ENCODE data around the gene ELFN1.

Gene ELFN1

DNA sequence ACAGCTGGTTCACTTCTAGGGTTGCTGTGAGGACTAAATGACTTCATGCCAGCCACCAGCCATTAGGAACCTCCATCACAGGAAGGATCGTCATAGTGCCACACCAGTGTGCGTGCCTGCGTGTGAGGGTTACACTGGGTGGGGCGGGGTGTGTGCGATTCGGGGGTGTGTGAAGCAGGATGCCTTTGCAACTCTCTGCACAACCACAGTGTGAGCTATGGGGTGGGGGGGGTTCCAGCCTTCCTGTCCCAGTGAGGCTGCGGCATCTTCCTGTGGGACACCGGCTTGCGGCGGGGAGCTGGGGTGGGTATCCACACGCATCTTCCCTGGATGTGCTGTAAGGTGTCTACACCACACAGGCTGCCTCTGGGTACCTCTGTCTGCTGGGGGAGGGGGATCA lies 6.9 kb upstream of the ELFN1 start:
- in situ Hi-C loops (cut with MboI; ENCODE audit: low sequenced_read_pairs): no loop called here

DNA sequence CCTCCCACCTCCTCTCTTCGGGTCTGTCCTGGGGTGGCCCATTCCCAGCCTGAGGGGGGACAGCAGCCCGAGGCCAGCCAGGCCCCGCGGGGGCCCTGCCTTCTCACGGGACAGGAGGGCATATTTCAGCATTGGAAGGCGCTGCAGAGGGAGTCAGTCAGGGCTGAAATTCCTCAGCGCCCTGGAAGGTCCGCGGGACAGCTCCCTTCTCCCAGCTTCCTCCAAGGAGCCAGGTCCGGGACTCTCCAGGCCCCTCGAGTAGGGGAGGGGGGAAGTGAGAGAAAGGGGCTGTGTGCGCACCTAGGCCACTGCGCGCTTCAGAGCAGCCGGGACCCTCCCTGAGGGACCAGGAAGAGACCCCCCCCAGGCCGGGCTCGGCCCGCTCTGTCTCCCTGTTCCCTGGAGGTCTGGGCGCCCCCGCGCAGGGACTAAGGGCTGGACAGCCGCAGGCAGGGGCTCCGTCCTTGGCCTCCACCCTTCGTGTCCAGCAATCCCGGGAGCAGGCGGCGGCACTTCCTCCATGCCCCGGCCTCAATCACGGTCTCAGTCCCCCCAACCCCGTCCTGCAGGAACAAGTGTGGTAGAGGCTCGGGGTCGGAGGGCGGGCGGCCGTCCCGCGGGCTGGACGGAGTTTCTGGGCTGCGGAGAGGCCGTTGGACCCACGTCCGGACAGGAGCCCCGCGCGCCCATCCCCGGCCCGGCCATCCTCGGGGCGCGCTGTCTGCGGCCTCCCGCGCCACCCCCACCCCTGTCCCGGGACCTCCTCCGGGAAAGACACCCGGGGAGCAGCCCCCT lies 6.0 kb upstream of the ELFN1 start:
- in situ Hi-C loops (cut with MboI; ENCODE audit: low sequenced_read_pairs): no loop called here

DNA sequence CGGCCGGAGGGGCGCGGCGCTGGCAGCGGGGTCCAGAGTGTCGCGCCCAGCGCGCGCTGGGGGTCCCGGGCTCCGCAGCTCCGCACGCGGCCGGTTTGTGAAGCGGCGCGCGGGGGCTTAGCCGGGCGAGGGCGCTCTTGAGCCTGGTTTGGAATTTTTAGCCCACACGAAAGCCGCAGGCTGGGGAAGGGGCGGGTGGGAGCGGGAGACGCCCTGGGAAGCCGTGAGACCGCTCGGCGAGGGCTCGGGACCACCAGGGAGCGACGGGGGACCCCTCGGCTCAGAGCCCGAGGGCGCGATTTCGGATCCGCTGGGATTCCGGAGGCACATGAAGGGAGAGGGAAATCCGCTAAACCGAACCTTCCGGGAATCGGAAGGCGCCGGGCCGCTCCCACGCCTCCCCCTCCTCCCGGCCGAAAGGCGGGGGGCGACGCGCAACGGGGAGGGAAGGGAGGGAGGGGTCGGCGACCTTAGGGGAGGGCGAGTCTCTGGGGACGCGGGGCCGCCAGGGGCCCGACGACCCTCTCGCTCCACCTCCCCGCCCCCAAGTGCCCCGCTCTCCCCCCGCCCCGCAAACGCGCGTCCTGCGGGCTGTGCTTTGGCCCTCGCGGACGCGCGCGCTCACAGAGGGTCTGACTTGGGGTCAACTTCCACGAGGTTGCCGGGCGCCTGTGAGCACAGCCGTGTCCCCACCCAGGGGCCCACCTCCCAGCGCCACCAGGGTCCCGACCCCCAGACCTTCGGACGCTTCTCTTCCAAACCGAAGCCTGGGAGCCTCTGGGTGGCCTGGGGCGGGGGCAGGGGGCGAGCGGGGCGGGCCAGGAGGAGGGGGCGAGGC lies 5.1 kb upstream of the ELFN1 start:
- in situ Hi-C loops (cut with MboI; ENCODE audit: low sequenced_read_pairs): no loop called here

DNA sequence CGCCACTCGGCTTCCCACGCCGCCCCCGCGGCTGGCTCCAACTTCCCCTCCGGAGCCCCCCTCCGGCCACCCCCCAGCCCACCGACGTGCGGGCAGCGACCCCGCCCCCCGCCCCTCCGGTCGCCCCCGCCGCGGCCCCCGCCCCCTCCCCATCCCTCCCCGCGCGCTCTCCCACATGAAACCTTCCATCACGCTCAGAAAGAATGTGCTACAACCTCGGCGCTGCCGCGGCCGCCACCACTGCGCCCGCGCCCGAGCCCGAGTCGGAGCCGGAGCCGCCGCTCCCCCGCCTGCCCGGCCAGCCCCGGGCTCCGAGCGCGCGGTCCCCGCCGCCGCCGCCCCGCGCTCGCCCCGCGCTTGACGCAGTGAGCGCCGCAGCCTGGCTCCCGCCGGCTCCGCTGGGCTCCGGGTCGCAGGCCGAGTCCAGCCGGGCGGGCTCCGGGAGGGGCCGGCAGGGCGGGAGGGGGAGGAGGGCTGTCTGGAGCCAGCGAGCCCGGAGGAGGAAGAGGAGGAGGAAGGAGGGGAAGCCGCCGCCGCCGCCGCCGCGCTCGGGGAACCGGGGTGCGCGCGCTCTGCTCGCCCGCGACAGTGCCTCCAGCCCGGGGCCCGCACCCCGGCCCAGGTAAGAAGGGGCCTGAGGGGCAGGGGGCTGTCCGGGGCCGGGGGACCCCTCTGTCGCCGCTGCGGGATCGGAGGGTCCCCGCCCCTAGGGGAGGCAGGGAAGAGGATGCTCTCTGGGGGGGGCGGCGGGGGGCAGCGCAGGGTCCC lies 4.3 kb upstream of the ELFN1 start:
- in situ Hi-C loops (cut with MboI; ENCODE audit: low sequenced_read_pairs): no loop called here

DNA sequence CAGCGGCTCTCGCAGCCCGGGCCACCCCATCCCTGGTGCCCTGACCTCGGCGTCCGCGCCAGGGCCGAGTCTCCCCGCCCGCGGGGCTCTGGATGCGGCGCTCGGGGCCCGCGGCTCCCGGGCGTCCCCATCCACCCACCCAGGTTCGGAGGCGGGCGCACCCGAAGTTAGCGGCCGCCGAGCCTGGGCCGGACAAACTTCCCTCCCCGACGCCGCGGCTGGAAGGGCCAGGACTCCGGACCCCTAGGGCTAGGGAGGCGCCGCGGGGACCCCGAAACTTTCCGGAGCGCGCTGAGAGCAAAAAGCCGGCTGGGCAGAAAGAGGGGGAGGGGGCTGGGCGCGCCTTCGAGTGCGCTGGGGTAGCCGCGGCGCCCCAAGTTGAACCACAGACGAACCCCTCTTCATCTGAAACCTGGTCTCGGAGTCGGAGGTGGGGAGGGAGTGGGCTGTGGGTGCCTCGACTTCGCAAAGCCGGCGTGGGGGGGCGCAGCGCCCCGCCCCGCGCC lies 3.7 kb upstream of the ELFN1 start:
- in situ Hi-C loops (cut with MboI; ENCODE audit: low sequenced_read_pairs): no loop called here

DNA sequence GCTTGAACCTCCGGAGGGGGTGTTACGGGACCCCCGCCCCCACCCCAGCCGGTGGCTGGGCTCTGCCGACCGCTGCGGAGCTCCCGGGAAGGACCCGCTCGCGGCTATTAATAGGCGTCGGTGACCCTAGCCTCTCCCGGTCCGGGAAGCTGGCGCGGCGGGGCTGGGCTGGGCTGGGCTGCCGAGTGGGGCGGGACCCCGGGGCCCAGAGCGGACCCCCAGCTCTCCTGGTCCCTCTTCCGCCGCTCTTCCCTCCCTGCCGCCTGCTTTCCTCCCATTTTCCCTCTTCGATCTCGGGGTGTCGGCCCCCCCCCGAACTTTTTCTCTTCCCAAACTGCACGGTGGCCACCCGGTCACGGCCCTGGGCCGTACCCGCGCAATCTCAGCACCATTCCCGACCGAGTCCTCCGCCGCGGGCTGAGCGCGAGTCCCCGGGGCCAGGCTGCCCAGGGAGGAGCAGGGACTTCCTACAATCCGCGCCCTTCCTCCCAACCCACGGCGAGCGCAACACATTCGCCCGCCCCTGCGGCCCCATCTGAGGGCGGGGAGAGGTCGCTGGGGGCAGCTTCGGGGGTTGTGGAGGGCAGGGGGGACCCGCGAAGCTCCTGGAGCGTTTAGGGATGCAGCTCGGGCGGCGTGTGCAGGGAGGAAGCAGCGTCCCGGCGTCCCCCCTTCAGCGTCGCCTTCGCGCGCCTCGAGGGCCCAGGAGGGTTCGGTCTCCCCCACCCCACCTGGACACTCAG lies 3.1 kb upstream of the ELFN1 start:
- in situ Hi-C loops (cut with MboI; ENCODE audit: low sequenced_read_pairs): no loop called here

DNA sequence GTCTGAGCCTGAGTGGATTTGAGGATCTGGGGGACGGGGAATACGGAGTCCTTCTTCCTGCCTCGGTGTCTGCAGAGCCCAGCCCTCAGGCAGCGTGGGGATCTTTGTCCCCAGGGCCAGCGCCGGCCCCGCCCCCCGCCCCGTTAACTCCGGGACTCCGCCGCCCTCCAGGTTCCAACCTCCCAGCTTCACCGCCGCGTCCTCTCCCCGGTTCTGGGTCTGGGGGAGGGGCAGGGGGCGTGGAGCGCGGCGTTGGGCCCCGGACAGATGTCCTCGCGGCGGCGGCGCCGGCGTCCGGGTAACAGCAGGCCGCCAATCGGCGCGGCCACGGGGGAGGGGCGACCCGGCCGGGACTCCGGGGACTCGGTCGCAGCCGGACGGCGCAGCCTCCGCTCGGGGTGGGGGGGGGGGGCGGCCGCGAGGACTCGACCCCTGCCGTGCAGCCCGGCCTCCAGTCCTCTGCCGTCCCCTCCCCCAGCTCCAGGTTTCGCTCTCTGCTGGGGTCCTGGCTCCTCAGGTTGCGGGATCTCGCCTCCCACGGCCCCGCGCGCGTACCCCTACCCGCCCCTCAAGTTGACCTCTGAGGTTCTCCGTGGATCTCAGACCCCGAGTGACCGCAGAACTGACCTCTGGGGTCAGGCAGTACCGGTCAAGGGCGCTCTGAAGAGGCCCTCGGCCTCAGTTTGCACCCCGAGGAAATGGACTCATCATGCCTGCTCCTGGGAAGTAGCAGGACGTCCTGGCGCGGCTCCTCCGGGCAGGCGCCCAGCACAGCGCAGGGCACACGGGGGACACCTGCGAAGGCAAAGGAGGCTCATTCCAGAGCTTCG lies 2.3 kb upstream of the ELFN1 start:
- in situ Hi-C loops (cut with MboI; ENCODE audit: low sequenced_read_pairs): no loop called here

DNA sequence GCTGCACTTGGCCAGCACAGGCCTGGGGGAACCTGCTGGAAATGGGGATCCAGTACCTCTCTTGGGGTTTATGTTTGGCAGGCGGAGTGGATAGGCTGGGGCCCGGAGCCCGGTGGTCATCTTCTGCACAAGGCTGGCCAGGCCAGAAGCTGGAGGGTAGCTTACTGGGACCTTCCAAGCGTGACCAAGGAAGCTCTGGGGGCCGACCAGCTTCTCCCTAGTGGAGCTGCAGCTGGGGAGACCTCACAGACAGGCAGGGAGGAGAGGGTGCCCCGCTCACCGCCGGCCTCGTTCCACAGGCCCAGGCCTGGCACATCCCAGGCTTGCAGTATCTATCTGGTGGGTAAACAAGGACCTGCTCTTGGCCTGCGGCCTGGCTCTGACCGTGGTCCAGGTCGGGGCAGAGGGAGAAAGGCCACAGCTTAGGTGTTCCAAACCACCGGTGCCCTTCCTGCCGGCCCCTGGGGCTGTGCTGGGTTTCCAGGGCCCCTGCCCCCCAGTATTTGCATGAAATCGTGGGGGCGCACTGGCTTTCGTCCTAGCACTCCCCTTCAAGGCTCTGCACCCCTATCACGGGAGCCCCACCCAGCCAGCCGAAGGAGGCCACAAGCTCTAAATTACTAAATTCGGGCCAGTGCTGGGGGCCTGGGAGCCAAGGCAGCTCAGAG lies 1.5 kb upstream of the ELFN1 start:
- in situ Hi-C loops (cut with MboI; ENCODE audit: low sequenced_read_pairs): no loop called here

DNA sequence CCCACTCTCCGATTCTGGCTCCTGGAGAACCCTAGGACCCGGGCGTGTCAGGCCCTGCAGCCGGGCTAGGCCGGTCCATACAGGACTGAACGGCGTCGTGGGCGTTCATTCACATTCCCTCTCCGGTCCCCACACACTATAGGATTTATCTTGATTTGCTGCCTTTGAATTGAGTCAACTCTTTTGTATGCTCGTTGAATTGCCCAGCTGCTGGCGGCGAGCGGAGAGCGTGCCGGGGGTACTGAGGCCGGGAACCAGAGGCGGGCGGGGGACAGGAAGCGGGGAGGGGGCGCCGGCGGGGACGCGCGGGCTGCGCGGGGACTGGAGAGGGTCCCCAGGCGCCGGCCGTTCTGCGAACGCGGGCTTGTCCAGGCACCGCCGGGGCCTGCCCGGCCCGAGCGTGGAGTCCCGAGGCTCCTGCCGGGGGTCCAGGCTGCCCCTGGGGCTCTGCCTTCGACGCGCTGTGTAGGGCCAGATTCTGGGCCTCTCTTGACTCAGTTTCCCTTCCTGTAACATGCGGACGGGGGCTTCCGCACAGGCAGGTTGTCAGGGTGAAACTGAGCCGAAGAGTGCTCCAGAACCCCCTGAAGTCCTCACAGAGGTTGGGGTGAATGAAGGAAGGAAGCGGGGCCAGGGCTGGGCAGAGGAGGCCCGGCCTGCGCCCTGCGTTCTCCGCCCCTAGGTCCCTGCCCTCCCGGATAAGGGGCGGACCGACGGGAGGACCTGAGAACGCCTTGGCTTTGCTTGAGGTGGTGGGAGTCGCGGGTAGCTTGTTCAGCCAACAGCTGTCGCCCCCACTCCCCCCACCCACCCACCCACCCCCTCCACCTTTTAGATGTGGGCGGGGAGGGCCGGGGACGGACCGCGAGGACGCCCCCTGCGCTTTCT lies 769 bp upstream of the ELFN1 start:
- in situ Hi-C loops (cut with MboI; ENCODE audit: low sequenced_read_pairs): no loop called here

DNA sequence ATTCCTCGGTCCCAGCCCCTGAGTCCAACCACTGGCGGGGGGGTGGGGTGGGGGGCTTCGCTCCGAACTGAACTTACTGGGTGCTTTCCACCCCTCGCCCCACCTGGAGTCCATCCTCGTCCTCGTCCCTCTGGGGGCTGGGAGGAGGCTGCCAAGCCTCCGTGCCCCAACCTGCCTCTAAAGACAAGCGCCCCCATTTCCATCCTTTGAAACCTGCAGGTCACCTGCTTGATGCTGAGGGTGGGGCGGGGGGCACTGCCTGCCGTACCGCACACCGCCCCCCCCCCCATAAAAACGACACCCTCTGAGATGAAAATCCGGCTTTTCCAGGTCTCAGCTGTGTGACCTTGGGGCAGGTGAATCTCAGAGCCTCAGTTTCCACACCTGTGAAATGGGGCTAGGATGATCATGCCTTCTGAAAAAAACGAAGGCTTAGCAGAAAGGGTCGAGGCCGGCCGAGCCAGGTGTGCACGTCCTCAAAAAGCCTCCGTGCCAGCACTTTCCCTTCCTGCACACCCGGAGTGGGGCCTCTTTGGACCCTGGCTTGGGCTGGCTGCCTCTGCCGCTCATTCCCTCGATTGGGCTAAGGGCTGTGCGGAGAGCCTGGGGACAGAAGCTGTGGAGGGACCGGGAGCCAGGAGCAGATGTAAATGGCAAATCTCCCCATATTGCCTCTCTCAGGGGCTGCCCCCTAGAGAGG lies 967 bp downstream of the ELFN1 start:
- in situ Hi-C loops (cut with MboI; ENCODE audit: low sequenced_read_pairs): no loop called here

DNA sequence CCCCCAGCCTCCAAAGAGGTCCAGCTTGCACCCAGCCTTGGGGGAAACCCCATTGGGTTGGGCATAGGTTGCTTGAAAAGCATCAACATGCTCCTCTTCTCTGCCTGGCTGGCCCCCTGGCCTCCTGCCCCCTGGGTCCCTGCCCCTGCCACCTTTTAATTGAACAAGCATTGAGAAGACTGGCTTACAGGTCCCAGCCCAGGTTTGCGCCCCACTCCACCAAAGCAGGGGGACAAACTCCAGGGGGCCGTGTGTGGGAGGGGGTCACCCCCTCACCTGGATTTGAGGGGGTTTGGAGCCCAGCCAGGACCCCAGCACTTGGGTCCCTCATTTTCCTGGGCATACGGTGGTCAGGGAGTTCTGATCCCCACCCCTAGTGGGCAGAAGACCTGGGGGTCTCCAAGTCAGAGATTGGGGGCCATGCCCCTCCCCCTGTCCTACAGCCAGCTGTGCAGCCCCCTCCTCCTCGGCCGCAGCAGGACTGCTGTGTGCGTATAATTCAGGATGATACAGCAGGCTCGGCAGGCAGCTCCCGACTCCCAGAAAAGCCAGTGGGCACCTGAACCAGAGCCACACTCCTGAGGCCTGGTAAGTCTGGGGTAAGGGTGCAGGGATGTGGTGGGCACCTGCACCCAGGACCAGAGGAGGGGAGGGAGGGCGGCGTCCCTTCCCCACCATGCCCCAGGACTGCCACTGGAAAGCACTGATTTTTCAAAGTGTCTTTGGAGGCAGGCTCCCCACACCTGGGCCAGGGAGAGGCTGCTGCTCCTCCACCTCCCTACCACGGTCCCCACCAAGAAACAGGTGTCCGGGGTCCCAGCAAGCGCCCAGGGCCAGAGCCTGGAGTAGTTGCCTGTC lies 1.7 kb downstream of the ELFN1 start:
- in situ Hi-C loops (cut with MboI; ENCODE audit: low sequenced_read_pairs): no loop called here

DNA sequence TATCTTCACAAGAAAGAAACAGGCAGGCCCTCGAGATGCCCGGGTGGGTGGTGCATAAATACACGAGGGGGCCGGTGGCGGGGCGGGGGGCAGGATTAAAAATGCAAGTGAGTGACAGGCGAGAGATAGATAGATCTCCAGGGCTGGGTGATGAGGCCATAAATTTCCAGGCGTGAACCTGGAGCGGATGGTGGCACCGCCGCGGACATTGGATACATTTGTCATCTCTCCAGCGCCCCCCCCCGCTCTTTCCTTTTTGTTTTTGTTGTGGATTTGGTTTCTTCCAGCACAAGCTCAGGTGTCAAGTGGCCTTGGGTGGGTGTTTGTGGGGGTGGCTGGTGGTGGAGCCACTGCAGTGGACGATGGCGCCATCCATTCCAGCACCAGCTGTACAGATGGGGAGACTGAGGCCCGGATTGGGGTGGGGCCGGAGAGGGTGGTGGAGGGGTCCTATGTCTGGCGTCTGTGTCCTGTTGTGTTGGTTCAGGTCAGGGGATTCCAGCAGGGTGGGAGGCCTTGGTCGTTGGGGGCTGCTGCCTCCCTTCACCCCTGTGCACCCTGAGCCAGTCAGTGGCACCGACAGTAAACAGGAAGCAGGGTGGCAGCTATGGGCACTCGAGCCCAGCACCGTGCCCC lies 2.9 kb downstream of the ELFN1 start:
- in situ Hi-C loops (cut with MboI; ENCODE audit: low sequenced_read_pairs): no loop called here

DNA sequence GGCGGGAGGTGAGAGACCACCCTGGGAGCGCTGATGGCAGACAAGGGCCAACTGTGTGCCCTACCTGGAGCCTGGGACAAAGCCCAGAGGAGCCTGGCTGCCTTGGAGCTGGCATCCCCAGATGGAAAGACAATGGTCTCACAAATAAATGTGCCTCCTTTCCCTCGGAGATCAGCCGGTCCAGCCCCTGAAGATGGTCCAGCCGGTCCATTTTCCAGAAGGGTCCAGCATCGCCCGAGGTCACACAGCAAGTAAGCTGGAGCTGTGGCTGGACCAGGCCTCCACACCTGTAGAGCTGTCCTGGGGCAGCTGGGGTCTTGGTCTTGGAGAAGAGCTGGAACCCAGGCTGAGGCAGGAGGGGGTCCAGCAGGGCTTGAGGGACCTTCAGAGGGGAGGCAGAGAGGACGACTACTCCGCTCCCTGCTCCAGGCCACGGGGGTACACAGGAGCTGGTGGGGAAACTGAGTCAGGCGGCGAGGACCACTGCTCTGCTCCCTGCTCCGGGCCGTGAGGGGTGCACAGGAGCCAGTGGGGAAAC lies 3.6 kb downstream of the ELFN1 start:
- in situ Hi-C loops (cut with MboI; ENCODE audit: low sequenced_read_pairs): no loop called here

DNA sequence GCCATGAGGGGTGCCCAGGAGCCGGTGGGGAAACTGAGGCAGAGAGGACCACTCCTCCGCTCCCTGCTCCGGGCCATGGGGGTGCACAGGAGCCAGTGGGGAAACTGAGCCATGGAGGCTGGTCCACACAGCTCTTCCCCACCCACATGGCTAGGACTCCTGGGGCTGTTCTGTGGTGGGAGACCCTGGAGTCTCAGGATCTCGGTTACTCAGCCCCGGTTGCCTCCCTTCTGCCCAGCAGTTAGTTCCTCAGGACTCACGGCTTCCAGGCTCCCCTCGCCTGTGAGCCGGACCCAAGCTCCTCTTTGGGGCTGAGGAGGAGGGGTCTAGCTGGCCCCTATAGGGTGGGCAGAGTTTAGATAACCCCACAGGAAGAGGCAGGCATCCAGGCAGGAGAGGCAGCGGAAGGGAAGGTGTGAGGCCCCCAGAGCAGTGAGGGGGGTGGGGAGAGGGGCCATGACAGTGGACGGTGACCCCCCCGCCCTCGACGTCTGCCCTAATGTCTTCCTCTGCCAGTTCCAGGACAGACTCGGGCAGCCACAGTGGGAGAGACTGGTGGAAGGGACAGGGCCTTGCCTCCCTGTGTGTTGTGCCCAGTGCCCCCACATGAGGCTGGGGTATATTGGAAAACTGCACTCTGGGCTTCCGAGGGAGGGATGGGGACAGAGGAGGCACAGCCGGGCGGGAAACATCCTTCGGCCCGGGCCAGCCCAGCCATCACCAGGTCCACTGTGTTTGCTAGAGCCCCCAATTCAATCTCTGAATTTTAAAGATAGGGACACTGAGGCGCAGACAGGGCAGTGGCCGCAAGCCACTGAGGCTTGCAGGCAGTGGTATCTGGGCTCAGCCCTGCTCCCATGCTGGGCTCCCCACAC lies 4.3 kb downstream of the ELFN1 start:
- in situ Hi-C loops (cut with MboI; ENCODE audit: low sequenced_read_pairs): no loop called here

Data from HL-60/S4 (cell line).